WERI-Rb-1 (cell line): ENCODE results near the gene PSMD12.
"Not testable (repeated sequence)": the region's sequence is repeated elsewhere in the genome, so short reads cannot be mapped to it uniquely, and the experiment has no call there.

Source experiments
- DNase-seq: peaks from one replicate; pipeline ENCODE4 v3.0.0-alpha.2; 2020
- H3K27ac ChIP-seq: fragments of 250-450 bp; sonication (Bioruptor Pico); 2 replicates; pipeline ENCODE4 v1.5.1; 2020; ENCODE audit warnings: mild to moderate bottlenecking, moderate library complexity
- H3K27me3 ChIP-seq: fragments of 250-450 bp; sonication (Bioruptor Pico); 2 replicates; pipeline ENCODE4 v1.5.1; 2021; ENCODE audit warnings: mild to moderate bottlenecking, low read depth, moderate library complexity; ENCODE audit not compliant: insufficient read depth, severe bottlenecking
- H3K36me3 ChIP-seq: fragments of 250-450 bp; sonication (Bioruptor Pico); 2 replicates; pipeline ENCODE4 v1.5.1; 2020; ENCODE audit warnings: mild to moderate bottlenecking, moderate library complexity
- H3K4me3 ChIP-seq: 2 replicates; pipeline ENCODE4 v1.5.1; 2011; ENCODE audit warnings: low read depth, mild to moderate bottlenecking, control low read depth, low read length
- H3K9me3 ChIP-seq: fragments of 250-450 bp; sonication (Bioruptor Pico); 2 replicates; pipeline ENCODE4 v1.5.1; 2021; ENCODE audit warnings: mild to moderate bottlenecking, moderate library complexity; ENCODE audit not compliant: severe bottlenecking
- TF ChIP-seq, protein P1 (sequence below): IDR thresholded peaks from 2 replicates; pipeline ENCODE4 v1.5.1; 2011; ENCODE audit warnings: low read depth, mild to moderate bottlenecking, control low read depth, inconsistent platforms, low read length

PSMD12 gene

DNA sequence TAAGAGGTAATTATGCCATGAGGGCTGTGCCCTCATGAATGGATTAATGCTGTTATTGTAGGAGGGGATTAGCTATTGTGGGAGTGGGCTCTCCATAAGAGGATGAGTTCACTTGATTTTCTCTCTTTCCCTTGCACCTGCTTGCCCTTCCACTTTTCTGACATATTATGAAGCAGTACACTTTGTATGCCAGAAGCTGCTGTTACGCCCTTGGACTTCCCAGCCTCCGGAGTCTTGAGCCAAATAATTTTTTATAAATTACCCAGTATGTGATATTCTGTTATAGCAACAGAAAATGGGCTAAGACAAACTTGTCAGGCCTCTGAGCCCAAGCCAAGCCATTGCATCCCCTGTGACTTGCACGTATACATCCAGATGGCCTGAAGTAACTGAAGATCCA is 38.4 kb downstream of the PSMD12 start:
- peak overlapping the region; percentile 90 for H3K27ac ChIP-seq
- peaks cover 16% of the 10 kb centered on the region for H3K9me3 ChIP-seq
- H3K27me3 ChIP-seq = no peaks in the 10 kb centered on the region
- no peak for DNase-seq
- H3K36me3 ChIP-seq = no peaks in the 10 kb centered on the region
- TF ChIP-seq, protein P1, sequence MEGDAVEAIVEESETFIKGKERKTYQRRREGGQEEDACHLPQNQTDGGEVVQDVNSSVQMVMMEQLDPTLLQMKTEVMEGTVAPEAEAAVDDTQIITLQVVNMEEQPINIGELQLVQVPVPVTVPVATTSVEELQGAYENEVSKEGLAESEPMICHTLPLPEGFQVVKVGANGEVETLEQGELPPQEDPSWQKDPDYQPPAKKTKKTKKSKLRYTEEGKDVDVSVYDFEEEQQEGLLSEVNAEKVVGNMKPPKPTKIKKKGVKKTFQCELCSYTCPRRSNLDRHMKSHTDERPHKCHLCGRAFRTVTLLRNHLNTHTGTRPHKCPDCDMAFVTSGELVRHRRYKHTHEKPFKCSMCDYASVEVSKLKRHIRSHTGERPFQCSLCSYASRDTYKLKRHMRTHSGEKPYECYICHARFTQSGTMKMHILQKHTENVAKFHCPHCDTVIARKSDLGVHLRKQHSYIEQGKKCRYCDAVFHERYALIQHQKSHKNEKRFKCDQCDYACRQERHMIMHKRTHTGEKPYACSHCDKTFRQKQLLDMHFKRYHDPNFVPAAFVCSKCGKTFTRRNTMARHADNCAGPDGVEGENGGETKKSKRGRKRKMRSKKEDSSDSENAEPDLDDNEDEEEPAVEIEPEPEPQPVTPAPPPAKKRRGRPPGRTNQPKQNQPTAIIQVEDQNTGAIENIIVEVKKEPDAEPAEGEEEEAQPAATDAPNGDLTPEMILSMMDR = no peak
- H3K4me3 ChIP-seq = no peak overlapping the region

DNA sequence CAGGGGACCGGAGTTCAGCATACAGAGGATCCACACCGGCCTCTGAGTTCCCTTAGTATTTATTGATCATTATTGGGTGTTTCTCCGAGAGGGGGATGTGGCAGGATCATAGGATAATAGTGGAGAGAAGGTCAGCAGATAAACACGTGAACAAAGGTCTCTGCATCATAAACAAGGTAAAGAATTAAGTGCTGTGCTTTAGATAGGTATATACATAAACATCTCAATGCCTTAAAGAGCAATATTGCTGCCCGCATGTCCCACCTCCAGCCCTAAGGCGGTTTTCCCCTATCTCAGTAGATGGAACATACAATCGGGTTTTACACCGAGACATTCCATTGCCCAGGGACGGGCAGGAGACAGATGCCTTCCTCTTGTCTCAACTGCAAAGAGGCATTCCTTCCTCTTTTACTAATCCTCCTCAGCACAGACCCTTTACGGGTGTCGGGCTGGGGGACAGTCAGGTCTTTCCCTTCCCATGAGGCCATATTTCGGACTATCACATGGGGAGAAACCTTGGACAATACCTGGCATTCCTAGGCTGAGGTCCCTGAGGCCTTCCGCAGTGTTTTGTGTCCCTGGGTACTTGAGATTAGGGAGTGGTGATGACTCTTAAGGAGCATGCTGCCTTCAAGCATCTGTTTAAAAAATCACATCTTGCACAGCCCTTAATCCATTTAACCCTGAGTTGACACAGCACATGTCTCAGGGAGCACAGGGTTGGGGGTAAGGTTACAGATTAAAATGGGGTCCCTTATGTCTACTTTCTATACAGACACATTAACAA is 39.2 kb downstream of the PSMD12 start:
- Histone ChIP-seq H3K9me3 (peaks cover 16% of the 10 kb centered on the region), H3K27ac (peak overlapping the region; percentile 90)
- not testable (repeated sequence) for H3K4me3 ChIP-seq, H3K27me3 ChIP-seq, H3K36me3 ChIP-seq
- peak; percentile 64 for DNase-seq

DNA sequence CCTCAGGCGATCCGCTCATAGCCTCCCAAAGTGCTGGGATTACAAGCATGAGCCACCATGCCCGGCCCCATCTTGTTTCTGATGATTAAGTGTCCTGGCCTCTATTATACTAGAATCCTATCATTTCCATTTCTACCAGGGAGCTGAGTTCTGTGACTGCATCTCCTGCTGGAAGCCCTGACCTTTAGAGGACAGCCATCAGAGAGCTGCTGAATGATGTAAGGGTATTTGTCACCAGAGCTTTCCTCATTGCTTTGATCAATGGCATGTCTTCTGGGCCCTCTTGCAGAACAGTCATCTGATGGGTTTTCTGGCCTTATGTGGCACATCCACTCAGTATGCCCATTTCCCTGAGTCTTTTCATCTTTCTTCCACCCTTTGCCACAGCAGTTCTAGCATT is 39.9 kb downstream of the PSMD12 start:
- H3K27ac ChIP-seq = peak overlapping the region; percentile 90
- H3K36me3 ChIP-seq = no peaks in the 10 kb centered on the region
- DNase-seq = no peak
- no peak overlapping the region; the same call in 1 of the 2 replicates for H3K4me3 ChIP-seq
- H3K27me3 ChIP-seq = no peaks in the 10 kb centered on the region
- TF ChIP-seq, protein P1 = no peak
- H3K9me3 ChIP-seq = peaks cover 16% of the 10 kb centered on the region

DNA sequence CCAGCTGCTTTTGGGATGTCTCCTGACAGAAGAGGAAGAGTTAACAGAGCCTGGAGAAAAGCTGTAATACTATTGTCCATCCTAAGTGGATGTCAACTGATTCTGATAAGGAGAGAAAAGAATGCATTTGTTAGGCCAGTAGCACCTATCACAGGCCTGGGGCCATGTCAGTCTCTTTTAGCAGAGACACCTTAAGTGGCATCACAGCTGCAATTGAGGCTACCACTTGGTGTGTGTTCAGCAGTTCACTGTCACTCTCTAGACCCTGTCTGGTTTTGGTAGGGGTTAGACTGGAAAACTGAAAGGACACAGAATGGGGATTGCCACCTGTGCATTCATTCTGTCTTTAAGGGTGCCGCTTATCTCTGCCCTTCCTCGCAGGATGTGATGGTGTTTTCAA is 42.0 kb downstream of the PSMD12 start:
- Histone ChIP-seq H3K9me3 (peaks cover 14% of the 10 kb centered on the region), H3K4me3 (no peak overlapping the region), H3K36me3 (no peaks in the 10 kb centered on the region), H3K27ac (no peak overlapping the region), H3K27me3 (no peaks in the 10 kb centered on the region)
- no peak for DNase-seq
- TF ChIP-seq, protein P1 = no peak

DNA sequence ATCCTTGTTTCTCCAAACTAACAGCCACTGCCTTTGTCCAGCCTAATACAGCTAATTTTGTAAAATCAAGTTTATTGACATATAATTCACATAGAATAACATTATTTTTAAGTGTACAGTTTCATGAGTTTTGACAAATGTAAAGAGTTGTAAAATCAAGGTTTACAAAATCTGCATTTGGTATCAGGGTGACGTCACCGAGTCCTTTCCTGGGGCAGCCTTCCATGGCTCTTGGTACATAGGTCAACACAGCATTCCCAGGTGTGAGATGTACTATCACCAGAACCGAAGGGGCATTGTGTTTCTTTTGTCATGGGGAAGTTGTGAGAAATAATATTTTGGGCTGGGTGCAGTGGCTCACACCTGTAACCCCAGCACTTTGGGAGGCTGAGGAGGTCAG is 42.9 kb downstream of the PSMD12 start:
- Histone ChIP-seq H3K9me3 (peaks cover 8% of the 10 kb centered on the region), H3K27me3 (no peaks in the 10 kb centered on the region), H3K4me3 (no peak overlapping the region), H3K27ac (no peak overlapping the region), H3K36me3 (no peaks in the 10 kb centered on the region)
- DNase-seq = no peak
- TF ChIP-seq, protein P1 = no peak

DNA sequence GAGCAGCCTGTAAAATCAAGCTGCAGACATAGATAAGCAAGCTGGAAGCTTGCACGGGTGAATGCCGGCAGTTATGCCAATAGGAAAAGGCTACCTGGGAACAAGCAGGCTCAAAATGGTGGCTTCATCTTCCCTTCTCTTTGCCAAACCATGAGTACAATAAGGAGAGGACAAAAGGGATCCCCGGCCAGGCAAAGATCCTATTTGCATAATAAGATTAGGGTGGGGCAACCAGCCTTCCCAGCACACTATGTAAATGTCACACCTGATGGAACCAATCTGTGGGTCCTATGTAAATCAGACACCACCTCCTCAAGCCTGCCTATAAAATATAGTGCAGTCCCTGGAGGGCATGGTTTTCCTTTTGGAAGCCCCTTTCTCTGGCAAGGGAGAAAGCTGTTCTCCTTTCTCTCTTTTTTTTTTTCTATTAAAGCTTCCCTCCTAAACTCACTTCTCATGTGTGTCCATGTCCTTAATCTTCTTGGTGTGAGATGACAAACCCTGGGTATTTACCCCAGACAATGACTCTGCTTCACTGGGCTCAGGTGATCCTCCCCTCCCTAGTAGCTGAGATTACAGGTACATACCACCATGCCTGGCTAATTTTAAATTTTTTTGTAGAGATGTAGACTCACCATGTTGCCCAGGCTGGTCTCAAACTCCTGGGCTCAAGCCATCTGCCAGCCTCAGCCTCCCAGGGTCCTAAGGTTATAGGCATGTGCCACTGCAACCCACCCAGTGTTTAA is 44.2 kb downstream of the PSMD12 start:
- H3K9me3 ChIP-seq = no peaks in the 10 kb centered on the region
- peak overlapping the region; percentile 48 for H3K4me3 ChIP-seq
- H3K36me3 ChIP-seq = no peaks in the 10 kb centered on the region
- H3K27ac ChIP-seq = peak overlapping the region; percentile 96
- DNase-seq = peak; percentile 88
- no peaks in the 10 kb centered on the region for H3K27me3 ChIP-seq
- TF ChIP-seq, protein P1 = no peak

DNA sequence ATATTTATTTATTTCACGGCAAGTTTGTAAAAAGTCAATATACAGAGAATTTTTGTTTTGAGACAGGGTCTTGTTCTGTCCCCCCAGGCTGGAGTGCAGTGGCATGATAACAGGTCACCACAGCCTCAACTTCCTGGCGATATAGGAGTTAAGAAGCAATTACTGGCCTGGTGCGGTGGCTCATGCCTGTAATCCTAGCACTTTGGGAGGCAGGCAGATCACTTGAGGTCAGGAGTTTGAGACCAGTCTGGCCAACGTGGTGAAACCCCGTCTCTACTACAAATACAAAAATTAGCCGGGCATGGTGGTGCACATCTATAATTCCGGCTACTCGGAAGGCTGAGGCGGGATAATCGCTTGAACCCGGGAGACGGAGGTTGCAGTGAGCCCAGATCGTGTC is 44.9 kb downstream of the PSMD12 start:
- peak overlapping the region; percentile 96 for H3K27ac ChIP-seq
- not testable (repeated sequence) for H3K27me3 ChIP-seq, H3K36me3 ChIP-seq, H3K9me3 ChIP-seq
- peak; percentile 64 for DNase-seq
- peak overlapping the region; percentile 48 for H3K4me3 ChIP-seq
